ENCODE data around the gene AIP.

The AIP gene

GRCh38 chr11:67482827-67483798, at the start of gene AIP:
AIP (plus strand) TSS chr11:67483026; CDS start chr11:67483159, 133 bp downstream.
- peak; percentile 99 for DNase-seq

GRCh38 chr11:67433536-67434394, 49.1 kb upstream of the AIP start:
- DNase-seq = peak; percentile 34

DNA sequence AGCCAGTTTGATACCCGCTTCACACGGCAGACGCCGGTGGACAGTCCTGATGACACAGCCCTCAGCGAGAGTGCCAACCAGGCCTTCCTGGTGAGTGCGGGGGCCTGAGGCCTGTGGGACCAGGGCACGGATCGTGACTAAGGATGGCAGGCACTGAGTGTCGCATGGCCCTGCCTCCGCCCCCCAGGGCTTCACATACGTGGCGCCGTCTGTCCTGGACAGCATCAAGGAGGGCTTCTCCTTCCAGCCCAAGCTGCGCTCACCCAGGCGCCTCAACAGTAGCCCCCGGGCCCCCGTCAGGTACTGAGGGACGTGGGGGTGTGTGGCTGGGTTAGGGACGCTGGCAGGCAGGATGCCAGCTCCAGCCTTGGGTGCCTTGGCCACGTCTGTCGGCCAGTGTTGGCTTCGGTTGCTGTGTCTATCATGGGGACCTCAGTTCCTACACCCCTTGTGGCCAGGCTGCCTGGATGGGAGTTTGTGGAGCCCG, 48.4 kb upstream of the AIP start:
- DNase-seq = no peak

DNA sequence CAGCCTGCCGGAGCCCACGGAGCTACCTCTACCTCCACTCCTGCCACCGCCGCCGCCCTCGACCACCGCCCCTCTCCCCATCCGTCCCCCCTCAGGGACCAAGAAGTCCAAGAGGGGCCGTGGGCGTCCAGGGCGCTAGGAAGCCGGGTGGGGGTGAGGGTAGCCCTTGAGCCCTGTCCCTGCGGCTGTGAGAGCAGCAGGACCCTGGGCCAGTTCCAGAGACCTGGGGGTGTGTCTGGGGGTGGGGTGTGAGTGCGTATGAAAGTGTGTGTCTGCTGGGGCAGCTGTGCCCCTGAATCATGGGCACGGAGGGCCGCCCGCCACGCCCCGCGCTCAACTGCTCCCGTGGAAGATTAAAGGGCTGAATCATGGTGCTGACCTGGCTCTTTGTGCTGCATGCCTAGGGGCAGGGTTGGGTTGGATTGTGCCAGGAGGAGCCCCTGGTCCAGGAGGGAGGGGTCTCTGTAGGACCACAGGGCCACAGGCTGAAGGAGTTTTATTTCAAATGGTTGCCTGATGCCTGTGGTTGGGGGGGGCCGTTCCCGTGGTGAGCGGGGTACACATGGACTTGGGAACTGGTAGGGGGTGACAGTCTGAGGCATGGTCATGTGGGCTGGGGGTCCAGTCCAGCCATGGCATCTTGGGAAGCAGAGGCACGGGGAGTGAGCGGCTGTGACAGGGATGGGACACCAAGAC, 47.6 kb upstream of the AIP start:
- no peak for DNase-seq

DNA sequence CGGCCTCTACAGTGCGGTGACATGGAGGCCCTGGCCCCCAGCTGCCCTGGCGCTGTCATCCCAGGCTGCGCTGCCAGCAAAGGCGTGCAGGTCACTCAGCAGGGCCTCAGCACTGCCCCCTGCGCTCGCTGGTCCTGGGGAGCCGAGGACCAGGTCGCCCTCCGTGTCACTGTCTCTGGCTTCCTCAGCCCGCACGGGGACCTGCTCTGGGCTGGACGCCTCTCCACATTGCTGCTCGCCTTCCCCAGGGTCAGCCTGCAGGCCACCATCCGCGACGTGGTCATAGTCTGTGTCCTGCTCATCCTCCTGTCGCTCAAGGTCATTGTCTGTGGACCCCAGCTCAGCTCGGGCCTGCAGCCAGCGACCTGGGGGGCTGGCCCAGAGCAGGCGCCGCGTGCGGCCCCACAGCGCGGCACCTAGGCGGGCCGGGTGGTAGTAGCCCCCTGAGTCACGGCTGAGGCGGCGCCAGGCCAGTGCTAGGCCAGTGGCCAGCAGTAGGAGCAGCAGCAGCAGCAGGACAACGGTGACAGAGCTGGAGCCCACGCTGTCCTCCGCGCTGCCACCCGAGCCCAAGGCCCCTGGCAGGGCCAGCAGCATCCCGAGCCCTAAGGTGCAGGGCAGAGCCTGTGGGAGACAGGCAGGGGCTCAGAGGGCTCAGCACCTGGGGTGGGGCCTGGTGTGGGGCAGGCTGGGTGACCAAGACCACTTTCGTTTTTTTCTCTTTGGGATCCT, 46.9 kb upstream of the AIP start:
- DNase-seq = no peak

DNA sequence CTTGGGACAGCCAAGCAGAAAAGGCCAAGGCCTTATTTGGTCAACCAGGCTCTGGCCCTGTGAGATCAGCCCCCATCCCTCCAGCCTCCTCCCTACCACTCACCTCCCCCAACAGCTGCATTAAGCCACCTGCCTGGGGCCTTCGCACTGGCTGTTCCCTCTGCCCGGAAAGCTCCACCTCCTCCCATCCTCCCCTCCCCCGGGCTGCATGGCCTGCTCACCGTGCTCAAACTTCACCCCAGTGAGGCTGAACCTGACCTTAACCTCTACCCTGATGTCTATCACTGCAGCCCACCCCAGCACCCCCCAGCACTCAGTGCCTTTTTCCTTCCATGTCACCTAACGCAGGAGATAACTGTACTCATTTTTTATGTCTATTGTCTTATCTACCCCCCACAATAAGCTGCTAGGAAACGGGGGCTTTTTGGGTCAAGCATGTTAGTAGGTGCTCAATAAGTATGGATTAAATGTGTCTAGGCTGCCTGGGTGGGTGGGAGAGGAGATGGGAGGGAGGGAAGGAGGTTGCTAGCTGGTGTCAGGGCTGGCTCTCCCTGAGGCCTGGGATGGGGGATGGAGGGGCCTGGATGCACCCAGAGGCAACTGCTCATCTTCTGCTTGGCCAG, 46.3 kb upstream of the AIP start:
- DNase-seq = no peak

- no peak for DNase-seq
Observed at GRCh38 chr11:67437082-67437808, 45.6 kb upstream of the AIP start, which contains the start of gene PTPRCAP. PTPRCAP (minus strand) TSS chr11:67437682; CDS start chr11:67437619, 63 bp downstream.

DNA sequence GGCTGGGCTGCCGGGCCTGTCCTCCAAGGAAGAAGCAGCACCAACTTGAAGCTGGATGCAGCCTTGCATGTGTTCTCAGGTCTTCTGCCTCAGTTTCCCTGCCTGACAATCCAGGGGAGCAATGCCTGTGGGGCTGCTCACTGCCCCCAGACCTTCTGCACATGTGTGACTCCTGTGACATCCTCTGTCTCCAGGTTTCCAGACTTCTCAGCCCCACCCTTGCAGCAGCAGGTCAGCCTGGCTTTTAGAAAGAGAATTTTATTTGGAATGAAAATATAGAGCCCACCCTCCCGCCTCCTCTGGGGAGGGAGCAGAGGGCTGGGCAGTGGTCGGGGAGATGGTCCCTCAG, 45.0 kb upstream of the AIP start:
- DNase-seq = no peak

DNA sequence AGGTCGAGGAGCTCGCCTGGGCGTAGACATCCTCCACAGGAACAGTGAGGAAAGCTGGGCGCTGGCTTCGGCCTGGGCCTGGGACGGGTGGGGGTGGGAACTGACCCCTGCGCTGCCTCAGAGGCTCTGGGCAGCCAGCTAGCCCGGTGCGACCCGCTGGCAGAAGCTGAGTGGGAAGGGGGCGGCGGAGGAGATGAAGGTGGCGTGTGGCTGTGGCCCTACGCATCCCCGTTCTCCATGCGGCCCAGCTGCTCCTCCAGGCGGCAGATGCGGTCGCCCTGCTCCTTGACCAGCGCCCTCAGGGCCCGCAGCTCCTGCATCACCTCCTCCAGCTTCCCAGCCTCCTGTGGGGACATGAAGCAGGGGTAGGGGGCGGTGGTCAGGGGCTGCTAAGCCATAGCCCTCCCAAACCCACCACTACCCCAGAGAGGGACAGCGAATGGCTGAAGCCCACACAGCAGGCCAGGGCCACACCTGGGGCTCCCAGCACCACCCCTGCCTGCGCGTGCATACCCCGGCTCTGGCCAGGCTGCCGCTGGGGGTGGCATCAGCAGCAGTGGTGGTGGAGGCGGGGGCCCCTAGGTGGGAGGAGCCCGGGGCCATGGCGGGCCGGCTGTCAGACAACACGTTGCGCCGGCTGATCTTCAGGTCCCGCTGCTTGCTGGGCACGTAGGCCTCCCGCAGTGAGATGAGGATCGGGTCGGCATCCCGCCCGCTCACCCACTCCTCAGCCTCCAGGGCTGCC, 44.5 kb upstream of the AIP start:
- no peak for DNase-seq

- peak; percentile 19 for DNase-seq
Observed at GRCh38 chr11:67439321-67440228, 43.3 kb upstream of the AIP start.

GRCh38 chr11:67440229-67441097, 42.4 kb upstream of the AIP start:
- DNase-seq = no peak

GRCh38 chr11:67441098-67441563, 41.7 kb upstream of the AIP start:
- no peak for DNase-seq

- no peak for DNase-seq
Observed at GRCh38 chr11:67441731-67442351, 41.0 kb upstream of the AIP start.

DNA sequence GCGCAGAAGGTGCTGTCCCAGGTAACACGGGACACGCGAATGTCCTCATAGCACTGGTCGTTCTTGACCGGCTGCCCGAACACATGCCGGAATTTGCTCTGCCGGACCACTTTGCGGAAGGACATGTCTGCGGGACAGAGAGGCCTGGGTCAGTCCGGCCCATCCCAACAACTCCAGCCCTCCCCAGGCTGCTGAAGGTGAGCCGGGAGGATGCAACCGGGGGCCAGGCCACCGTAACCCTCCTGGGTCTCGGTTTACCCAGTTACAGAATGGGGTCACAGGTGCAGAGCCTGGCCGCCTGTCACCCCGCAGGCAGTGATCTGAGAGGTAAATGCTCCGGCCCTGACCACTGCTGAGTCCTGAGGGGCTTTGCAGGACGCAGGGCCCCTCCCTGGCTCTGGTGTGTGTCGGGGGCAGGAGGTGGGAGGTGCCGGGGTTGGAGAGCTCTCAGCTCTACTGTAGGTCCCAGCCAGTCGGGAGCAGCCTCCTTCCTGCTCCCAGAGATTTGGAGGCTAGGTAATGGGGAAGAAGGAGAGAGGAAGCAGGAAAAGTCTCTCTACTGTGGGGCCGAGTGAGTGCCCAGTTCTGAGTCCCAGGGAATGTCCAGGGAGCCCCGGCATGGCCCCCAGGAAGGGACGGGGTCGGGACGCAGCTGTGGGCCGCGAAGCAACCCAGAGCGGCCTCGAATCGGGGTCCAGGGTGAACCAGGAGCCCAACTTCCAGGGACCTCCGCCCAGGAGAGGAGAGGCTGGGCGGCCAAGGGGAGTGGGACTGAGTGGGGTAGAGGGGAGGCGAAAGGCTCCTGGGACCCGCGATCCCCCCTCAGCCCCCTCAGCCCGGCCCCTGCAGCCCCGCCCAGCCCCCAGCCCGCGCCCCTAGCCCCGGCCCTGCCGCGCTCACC, 40.1 kb upstream of the AIP start:
- DNase-seq = peak; percentile 40

- DNase-seq = no peak
Observed at GRCh38 chr11:67445515-67445914, 37.3 kb upstream of the AIP start.

DNA sequence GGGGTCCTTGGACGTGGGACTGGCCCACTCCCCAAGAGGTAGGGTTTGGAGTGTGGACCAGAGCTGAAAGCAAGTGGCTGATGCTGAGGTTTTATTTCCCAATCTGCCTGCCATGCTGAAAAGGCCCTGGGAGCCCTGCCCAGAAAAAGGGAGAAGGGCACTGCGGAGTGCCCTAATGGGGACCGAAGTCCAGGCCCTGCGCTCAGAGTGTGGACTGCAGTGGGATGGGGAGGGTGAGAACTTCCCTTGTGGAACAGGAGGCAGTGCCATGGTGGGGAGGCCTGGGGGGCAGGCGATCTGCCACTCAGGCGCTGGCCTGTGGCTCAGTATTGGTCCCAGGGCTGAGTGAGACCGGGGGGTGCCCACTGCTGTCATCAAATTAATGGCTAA, 34.6 kb upstream of the AIP start:
- no peak for DNase-seq
